ENCODE data around the gene LCN1.
"Not testable (repeated sequence)": the region's sequence is repeated elsewhere in the genome, so short reads cannot be mapped to it uniquely, and the experiment has no call there.

LCN1 gene

GRCh38 chr9:135549478-135550343 is 28.5 kb downstream of the LCN1 start:
- not testable (repeated sequence) for H3K4me3 ChIP-seq (ENCODE audit: low read length); H3K9ac ChIP-seq (ENCODE audit: low read depth, low read length); H3K27me3 ChIP-seq (ENCODE audit: insufficient read depth, low read length); H3K9me3 ChIP-seq (ENCODE audit: insufficient read depth, low read depth, low read length); H3K4me1 ChIP-seq (ENCODE audit: insufficient read depth, low read length); H3K27ac ChIP-seq (ENCODE audit: low read length); H3K36me3 ChIP-seq (ENCODE audit: insufficient read depth, low read depth, low read length)

- Histone ChIP-seq H3K9me3 (ENCODE audit: insufficient read depth, low read depth, low read length) (no peaks in the 10 kb centered on the region), H3K27ac (ENCODE audit: low read length) (no peak overlapping the region), H3K9ac (ENCODE audit: low read depth, low read length) (no peak overlapping the region), H3K27me3 (ENCODE audit: insufficient read depth, low read length) (no peaks in the 10 kb centered on the region), H3K4me1 (ENCODE audit: insufficient read depth, low read length) (no peaks in the 10 kb centered on the region), H3K36me3 (ENCODE audit: insufficient read depth, low read depth, low read length) (no peaks in the 10 kb centered on the region), H3K4me3 (ENCODE audit: low read length) (no peak overlapping the region)
These were observed 29.2 kb downstream of the LCN1 start for GRCh38 chr9:135550344-135550918.

- Histone ChIP-seq H3K4me1 (ENCODE audit: insufficient read depth, low read length) (no peaks in the 10 kb centered on the region), H3K36me3 (ENCODE audit: insufficient read depth, low read depth, low read length) (no peaks in the 10 kb centered on the region), H3K27ac (ENCODE audit: low read length) (no peak overlapping the region), H3K9ac (ENCODE audit: low read depth, low read length) (no peak overlapping the region), H3K9me3 (ENCODE audit: insufficient read depth, low read depth, low read length) (no peaks in the 10 kb centered on the region), H3K4me3 (ENCODE audit: low read length) (no peak overlapping the region), H3K27me3 (ENCODE audit: insufficient read depth, low read length) (no peaks in the 10 kb centered on the region)
These were observed 29.8 kb downstream of the LCN1 start for GRCh38 chr9:135551031-135551430.

- Histone ChIP-seq H3K36me3 (ENCODE audit: insufficient read depth, low read depth, low read length) (no peaks in the 10 kb centered on the region), H3K27me3 (ENCODE audit: insufficient read depth, low read length) (no peaks in the 10 kb centered on the region), H3K27ac (ENCODE audit: low read length) (no peak overlapping the region), H3K9me3 (ENCODE audit: insufficient read depth, low read depth, low read length) (no peaks in the 10 kb centered on the region), H3K4me1 (ENCODE audit: insufficient read depth, low read length) (no peaks in the 10 kb centered on the region), H3K4me3 (ENCODE audit: low read length) (no peak overlapping the region), H3K9ac (ENCODE audit: low read depth, low read length) (no peak overlapping the region)
These were observed 30.2 kb downstream of the LCN1 start for GRCh38 chr9:135551456-135551855.

- no peaks in the 10 kb centered on the region for H3K9me3 ChIP-seq (ENCODE audit: insufficient read depth, low read depth, low read length)
- H3K9ac ChIP-seq (ENCODE audit: low read depth, low read length), result no peak overlapping the region
- H3K27me3 ChIP-seq (ENCODE audit: insufficient read depth, low read length), result no peaks in the 10 kb centered on the region
These were observed 30.9 kb downstream of the LCN1 start for GRCh38 chr9:135552021-135552697.

GRCh38 chr9:135552698-135553171 is 31.5 kb downstream of the LCN1 start:
- Histone ChIP-seq H3K27ac (ENCODE audit: low read length) (no peak overlapping the region), H3K4me3 (ENCODE audit: low read length) (no peak overlapping the region), H3K27me3 (ENCODE audit: insufficient read depth, low read length) (no peaks in the 10 kb centered on the region), H3K4me1 (ENCODE audit: insufficient read depth, low read length) (no peaks in the 10 kb centered on the region), H3K9ac (ENCODE audit: low read depth, low read length) (no peak overlapping the region), H3K9me3 (ENCODE audit: insufficient read depth, low read depth, low read length) (no peaks in the 10 kb centered on the region), H3K36me3 (ENCODE audit: insufficient read depth, low read depth, low read length) (no peaks in the 10 kb centered on the region)

More at GRCh38 chr9:135552021-135552697, 30.9 kb downstream of the LCN1 start:
- Histone ChIP-seq H3K36me3 (ENCODE audit: insufficient read depth, low read depth, low read length) (no peaks in the 10 kb centered on the region), H3K4me3 (ENCODE audit: low read length) (no peak overlapping the region), H3K27ac (ENCODE audit: low read length) (no peak overlapping the region), H3K4me1 (ENCODE audit: insufficient read depth, low read length) (no peaks in the 10 kb centered on the region)

GRCh38 chr9:135554718-135555117 is 33.5 kb downstream of the LCN1 start:
- Histone ChIP-seq H3K4me1 (ENCODE audit: insufficient read depth, low read length) (no peaks in the 10 kb centered on the region), H3K36me3 (ENCODE audit: insufficient read depth, low read depth, low read length) (no peaks in the 10 kb centered on the region), H3K27ac (ENCODE audit: low read length) (no peak overlapping the region)

GRCh38 chr9:135555203-135555602 is 34.0 kb downstream of the LCN1 start:
- no peak overlapping the region for H3K27ac ChIP-seq (ENCODE audit: low read length)
- no peak overlapping the region for H3K9ac ChIP-seq (ENCODE audit: low read depth, low read length)
- H3K4me3 ChIP-seq (ENCODE audit: low read length), result no peak overlapping the region
- H3K36me3 ChIP-seq (ENCODE audit: insufficient read depth, low read depth, low read length), result no peaks in the 10 kb centered on the region
- H3K9me3 ChIP-seq (ENCODE audit: insufficient read depth, low read depth, low read length), result no peaks in the 10 kb centered on the region
- H3K4me1 ChIP-seq (ENCODE audit: insufficient read depth, low read length), result no peaks in the 10 kb centered on the region
- no peaks in the 10 kb centered on the region for H3K27me3 ChIP-seq (ENCODE audit: insufficient read depth, low read length)

More at GRCh38 chr9:135554718-135555117, 33.5 kb downstream of the LCN1 start:
- no peak overlapping the region for H3K9ac ChIP-seq (ENCODE audit: low read depth, low read length)
- H3K9me3 ChIP-seq (ENCODE audit: insufficient read depth, low read depth, low read length), result no peaks in the 10 kb centered on the region
- H3K27me3 ChIP-seq (ENCODE audit: insufficient read depth, low read length), result no peaks in the 10 kb centered on the region
- no peak overlapping the region for H3K4me3 ChIP-seq (ENCODE audit: low read length)

- Histone ChIP-seq H3K27me3 (ENCODE audit: insufficient read depth, low read length) (no peaks in the 10 kb centered on the region), H3K4me3 (ENCODE audit: low read length) (no peak overlapping the region), H3K27ac (ENCODE audit: low read length) (no peak overlapping the region), H3K36me3 (ENCODE audit: insufficient read depth, low read depth, low read length) (no peaks in the 10 kb centered on the region), H3K9ac (ENCODE audit: low read depth, low read length) (no peak overlapping the region), H3K4me1 (ENCODE audit: insufficient read depth, low read length) (no peaks in the 10 kb centered on the region), H3K9me3 (ENCODE audit: insufficient read depth, low read depth, low read length) (no peaks in the 10 kb centered on the region)
These were observed 34.7 kb downstream of the LCN1 start for GRCh38 chr9:135555910-135556309.

GRCh38 chr9:135559606-135560005 is 38.4 kb downstream of the LCN1 start:
- Histone ChIP-seq H3K27ac (ENCODE audit: low read length) (no peak overlapping the region), H3K9me3 (ENCODE audit: insufficient read depth, low read depth, low read length) (no peaks in the 10 kb centered on the region), H3K4me3 (ENCODE audit: low read length) (no peak overlapping the region), H3K9ac (ENCODE audit: low read depth, low read length) (no peak overlapping the region), H3K27me3 (ENCODE audit: insufficient read depth, low read length) (no peaks in the 10 kb centered on the region), H3K4me1 (ENCODE audit: insufficient read depth, low read length) (no peaks in the 10 kb centered on the region), H3K36me3 (ENCODE audit: insufficient read depth, low read depth, low read length) (no peaks in the 10 kb centered on the region)

- Histone ChIP-seq H3K27me3 (ENCODE audit: insufficient read depth, low read length) (no peaks in the 10 kb centered on the region), H3K4me3 (ENCODE audit: low read length) (no peak within 1 kb of the TSS), H3K9ac (ENCODE audit: low read depth, low read length) (no peak within 1 kb of the TSS), H3K36me3 (ENCODE audit: insufficient read depth, low read depth, low read length) (no peaks in the 10 kb centered on the region), H3K4me1 (ENCODE audit: insufficient read depth, low read length) (no peaks in the 10 kb centered on the region), H3K9me3 (ENCODE audit: insufficient read depth, low read depth, low read length) (no peaks in the 10 kb centered on the region), H3K27ac (ENCODE audit: low read length) (no peak within 1 kb of the TSS)
These were observed 40.4 kb downstream of the LCN1 start, which contains the start of gene PAEP for GRCh38 chr9:135561391-135562234. Gene PAEP, plus strand, starts transcription at chr9:135561756.
